ENCODE results near the gene EEF2KMT. TPM values are rescaled to one million over a fixed set of nuclear protein-coding genes. Genes with fewer than 3 reads are reported as not detected.

Gene EEF2KMT
- total and polyA plus RNA-seq, 2 of the 4 experiments (the other 2 are of a cell fraction): 14.1 to 19.0 TPM

- dilution Hi-C loops (cut with HindIII; ENCODE audit: low sequenced_read_pairs, unreplicated experiment): no loop called here
- intact Hi-C loops (cut with micrococcal nuclease): no loop called here
- POLR2A ChIA-PET (ENCODE audit: unreplicated experiment): no interaction called here
- H3K79me1 ChIP-seq (ENCODE audit: low read depth in 1 of 2, low read length in 2 of 2): no peaks in the 10 kb centered on the region
- H3K23ac ChIP-seq (ENCODE audit: low read depth, low read length): no peak overlapping the region
- no peak overlapping the region for H2BK20ac ChIP-seq (ENCODE audit: low read depth, low read length)
- H3K4me2 ChIP-seq (ENCODE audit: low read depth, low read length): no peak overlapping the region
- H2BK15ac ChIP-seq (ENCODE audit: low read depth, low read length): no peak overlapping the region
- no peak overlapping the region for H4K5ac ChIP-seq (ENCODE audit: low read depth, low read length)
- no peak overlapping the region for H2AFZ ChIP-seq (replicated peaks; ENCODE audit: low read length, poor library complexity)
- no peak for TF ChIP-seq CTCF (conservative IDR thresholded peaks at IDR 0.05; ENCODE audit: low read depth, low read length)
- no peaks in the 10 kb centered on the region; the same call in 1 of the 2 replicates for H4K20me1 ChIP-seq (ENCODE audit: insufficient read depth, low read length)
- no peak overlapping the region for H2BK120ac ChIP-seq (ENCODE audit: low read depth, low read length)
- H3K18ac ChIP-seq (ENCODE audit: low read depth, low read length): no peak overlapping the region
- H3K36me3 ChIP-seq (ENCODE audit: control insufficient read depth, insufficient read depth, low read length): no peaks in the 10 kb centered on the region
- H3K4me1 ChIP-seq (ENCODE audit: control insufficient read depth, insufficient read depth, low read length): no peaks in the 10 kb centered on the region; the same call in 1 of the 2 replicates
- H3K14ac ChIP-seq (replicated peaks; ENCODE audit: low read depth, low read length): no peak overlapping the region
- DNase-seq: no peak
- H2AK5ac ChIP-seq (ENCODE audit: low read depth, low read length): no peak overlapping the region
- peaks cover 7% of the 10 kb centered on the region; the same call in 1 of the 2 replicates for H3K27me3 ChIP-seq (ENCODE audit: control insufficient read depth, insufficient read depth, low read length)
- H3K27ac ChIP-seq (ENCODE audit: insufficient read depth, low read length): no peak overlapping the region
- CTCF ChIA-PET: no interaction called here
- no CpG with 5 or more reads among the region's 8 CpGs for WGBS, 2 experiments (ENCODE audit: extremely low coverage in 2 of 2, insufficient read length in 1 of 2)
- H3K9ac ChIP-seq (ENCODE audit: low read depth, low read length): no peak overlapping the region
- H2AK9ac ChIP-seq (replicated peaks; ENCODE audit: low read depth, low read length, poor library complexity): no peak overlapping the region
- no TSS peak for BruUV-seq (replicated peaks)
- no peak overlapping the region for H4K91ac ChIP-seq (ENCODE audit: insufficient read depth, low read depth, low read length)
- no peak overlapping the region for H2BK5ac ChIP-seq (ENCODE audit: low read depth, low read length, poor library complexity, severe bottlenecking)
- H3K9me3 ChIP-seq (ENCODE audit: control insufficient read depth, insufficient read depth, low read length): no peaks in the 10 kb centered on the region
- peaks cover 5% of the 10 kb centered on the region; the same call in 1 of the 2 replicates for H3K9me1 ChIP-seq (ENCODE audit: insufficient read depth, low read length)
- no peak overlapping the region for H3K56ac ChIP-seq (ENCODE audit: extremely low read depth, insufficient read depth, low read length)
- no peak overlapping the region for H4K8ac ChIP-seq (ENCODE audit: low read depth in 2 of 2, low read length in 2 of 2)
- no peak overlapping the region for H3K4me3 ChIP-seq (ENCODE audit: insufficient read depth, low read depth, low read length)
- in situ Hi-C loops (cut with MboI; ENCODE audit: low sequenced_read_pairs): no loop called here
- H3K4ac ChIP-seq (ENCODE audit: low read depth, low read length): no peak overlapping the region
- ATAC-seq (ENCODE audit: low read depth): no peak
These were observed 53.5 kb downstream of the EEF2KMT start for GRCh38 chr16:5044011-5044540.
